BE2C (cell line): Measurements from ENCODE around the gene CLSTN2.

ENCODE experiments used
- DNase-seq: peaks from one replicate; pipeline ENCODE4 v3.0.0-alpha.2; 2020
- H3K27me3 ChIP-seq: fragments of 250-450 bp; sonication (Bioruptor Pico); 2 replicates; pipeline ENCODE4 v1.5.1; 2020; ENCODE audit warnings: mild to moderate bottlenecking
- H3K36me3 ChIP-seq: fragments of 250-450 bp; sonication (Bioruptor Pico); 2 replicates; pipeline ENCODE4 v1.5.1; 2020; ENCODE audit warnings: mild to moderate bottlenecking
- H3K4me1 ChIP-seq: fragments of 250-450 bp; sonication (Bioruptor Pico); 2 replicates; pipeline ENCODE4 v1.5.1; 2020
- H3K4me3 ChIP-seq: 2 replicates; pipeline ENCODE4 v1.5.1; 2011; ENCODE audit warnings: low read depth, low read length
- H3K9me3 ChIP-seq: fragments of 250-450 bp; sonication (Bioruptor Pico); 2 replicates; pipeline ENCODE4 v1.5.1; 2020
- TF ChIP-seq, protein P1 (sequence below): IDR thresholded peaks from 2 replicates; pipeline ENCODE4 v1.5.1; 2012; ENCODE audit warnings: mild to moderate bottlenecking, low read depth, low read length

CLSTN2 gene

DNA sequence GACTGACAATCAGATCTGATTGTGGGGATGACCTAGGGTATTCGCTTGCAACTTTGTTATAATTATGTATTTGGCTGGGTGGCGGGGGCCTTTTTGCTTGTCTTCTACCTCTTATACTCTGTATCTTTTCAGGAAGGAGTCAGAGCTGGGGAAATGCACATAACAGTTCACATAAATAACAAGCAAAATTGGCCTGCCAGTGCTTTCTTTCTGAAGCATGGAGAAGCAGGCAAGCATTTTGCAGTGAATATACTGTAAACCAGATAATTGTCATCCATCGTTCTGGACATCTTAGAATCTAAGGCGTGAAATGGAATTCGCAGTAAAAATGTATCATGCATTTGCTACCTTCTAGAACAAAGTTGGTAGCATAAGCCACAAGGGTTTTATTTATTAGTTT, 227.6 kb downstream of the CLSTN2 start:
- TF ChIP-seq, protein P1, sequence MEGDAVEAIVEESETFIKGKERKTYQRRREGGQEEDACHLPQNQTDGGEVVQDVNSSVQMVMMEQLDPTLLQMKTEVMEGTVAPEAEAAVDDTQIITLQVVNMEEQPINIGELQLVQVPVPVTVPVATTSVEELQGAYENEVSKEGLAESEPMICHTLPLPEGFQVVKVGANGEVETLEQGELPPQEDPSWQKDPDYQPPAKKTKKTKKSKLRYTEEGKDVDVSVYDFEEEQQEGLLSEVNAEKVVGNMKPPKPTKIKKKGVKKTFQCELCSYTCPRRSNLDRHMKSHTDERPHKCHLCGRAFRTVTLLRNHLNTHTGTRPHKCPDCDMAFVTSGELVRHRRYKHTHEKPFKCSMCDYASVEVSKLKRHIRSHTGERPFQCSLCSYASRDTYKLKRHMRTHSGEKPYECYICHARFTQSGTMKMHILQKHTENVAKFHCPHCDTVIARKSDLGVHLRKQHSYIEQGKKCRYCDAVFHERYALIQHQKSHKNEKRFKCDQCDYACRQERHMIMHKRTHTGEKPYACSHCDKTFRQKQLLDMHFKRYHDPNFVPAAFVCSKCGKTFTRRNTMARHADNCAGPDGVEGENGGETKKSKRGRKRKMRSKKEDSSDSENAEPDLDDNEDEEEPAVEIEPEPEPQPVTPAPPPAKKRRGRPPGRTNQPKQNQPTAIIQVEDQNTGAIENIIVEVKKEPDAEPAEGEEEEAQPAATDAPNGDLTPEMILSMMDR: no peak
- H3K36me3 ChIP-seq: no peaks in the 10 kb centered on the region
- H3K9me3 ChIP-seq: no peaks in the 10 kb centered on the region
- H3K4me3 ChIP-seq: no peak overlapping the region
- H3K4me1 ChIP-seq: peaks cover 33% of the 10 kb centered on the region
- no peaks in the 10 kb centered on the region for H3K27me3 ChIP-seq
- no peak for DNase-seq

DNA sequence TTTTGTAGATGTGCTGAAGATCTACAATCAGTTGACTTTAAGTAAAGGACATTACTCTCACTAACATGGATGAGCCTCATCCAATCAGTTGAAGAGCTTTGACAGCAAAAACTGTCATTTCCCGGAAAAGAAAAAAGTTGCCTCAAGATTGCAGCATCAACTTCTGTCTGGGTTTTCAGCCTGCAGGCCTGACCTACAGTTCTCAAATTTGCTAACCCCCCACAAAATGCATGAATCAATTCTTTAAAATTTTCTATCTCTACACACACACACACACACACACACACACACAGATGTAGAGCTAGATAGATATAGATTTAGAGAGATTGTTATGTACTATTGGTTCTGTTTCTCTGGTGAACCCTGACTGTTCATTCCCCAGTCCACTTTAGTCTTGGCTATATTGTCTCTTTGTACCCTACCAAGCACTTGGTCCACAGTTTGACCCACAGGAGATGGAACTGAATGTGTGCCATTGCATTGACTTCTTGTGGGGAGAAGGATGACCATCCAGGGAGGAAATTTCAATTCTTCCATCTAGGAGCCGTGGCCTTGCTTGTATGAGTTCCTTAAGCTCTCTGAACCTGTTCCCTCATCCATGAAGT, 228.3 kb downstream of the CLSTN2 start:
- peaks cover 37% of the 10 kb centered on the region for H3K4me1 ChIP-seq
- H3K9me3 ChIP-seq: no peaks in the 10 kb centered on the region
- no peaks in the 10 kb centered on the region for H3K27me3 ChIP-seq
- no peak overlapping the region for H3K4me3 ChIP-seq
- TF ChIP-seq, protein P1: no peak
- no peaks in the 10 kb centered on the region for H3K36me3 ChIP-seq
- DNase-seq: no peak

DNA sequence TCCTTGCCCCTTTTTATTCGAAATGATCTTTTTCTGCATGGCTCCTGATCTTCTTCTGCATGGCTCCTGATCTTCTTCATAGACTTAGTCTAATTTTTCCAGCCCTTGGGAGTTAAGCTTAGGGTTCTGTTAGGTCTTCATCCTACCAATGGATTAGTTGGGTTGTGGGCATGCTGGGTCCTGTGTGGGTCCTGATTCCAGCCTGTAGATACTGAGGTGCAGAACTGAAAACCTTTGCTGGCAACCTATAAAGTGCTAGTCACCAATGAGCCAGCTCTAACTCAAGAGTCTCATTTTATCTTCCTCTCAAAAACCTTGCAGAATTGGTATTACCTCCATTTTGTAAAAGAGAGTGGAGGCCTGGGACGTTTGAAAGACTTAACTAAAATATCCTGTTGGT, 229.2 kb downstream of the CLSTN2 start:
- Histone ChIP-seq H3K4me1 (peaks cover 37% of the 10 kb centered on the region), H3K9me3 (no peaks in the 10 kb centered on the region), H3K36me3 (no peaks in the 10 kb centered on the region), H3K4me3 (no peak overlapping the region), H3K27me3 (no peaks in the 10 kb centered on the region)
- TF ChIP-seq, protein P1: no peak
- DNase-seq: no peak

DNA sequence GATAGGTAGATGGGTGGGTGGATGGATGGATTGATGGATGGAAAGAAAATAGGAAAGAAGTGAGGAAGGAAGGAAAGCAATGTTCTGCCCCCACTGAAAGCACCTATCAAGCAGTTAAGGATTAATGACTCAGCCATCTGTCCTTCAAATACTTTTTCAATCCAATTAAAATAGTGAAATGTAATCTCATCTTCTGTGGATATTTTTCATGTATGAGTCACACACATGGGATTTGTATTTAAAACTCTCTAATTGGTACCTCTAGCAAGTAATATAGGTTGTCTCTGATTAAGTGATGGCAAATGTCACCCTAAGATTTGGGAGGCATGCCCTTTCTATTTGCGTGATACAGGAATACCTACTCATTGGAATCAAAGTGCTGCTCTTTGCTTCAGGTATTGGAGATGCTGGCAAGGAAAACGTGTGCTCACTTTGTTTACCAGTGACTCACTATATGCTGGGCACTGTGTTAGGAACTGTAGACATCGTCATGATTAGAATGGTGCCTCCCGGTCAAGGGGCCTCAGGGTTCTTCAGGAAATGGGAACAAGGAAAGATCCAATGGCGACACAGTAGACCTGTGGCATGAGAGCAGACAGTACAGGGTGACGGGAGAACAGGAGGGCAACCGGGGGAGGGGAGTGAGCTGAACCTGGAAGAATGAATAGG, 230.1 kb downstream of the CLSTN2 start:
- no peaks in the 10 kb centered on the region for H3K9me3 ChIP-seq
- no peak for DNase-seq
- no peaks in the 10 kb centered on the region for H3K27me3 ChIP-seq
- TF ChIP-seq, protein P1: no peak
- H3K36me3 ChIP-seq: no peaks in the 10 kb centered on the region
- H3K4me3 ChIP-seq: no peak overlapping the region
- H3K4me1 ChIP-seq: peaks cover 37% of the 10 kb centered on the region

DNA sequence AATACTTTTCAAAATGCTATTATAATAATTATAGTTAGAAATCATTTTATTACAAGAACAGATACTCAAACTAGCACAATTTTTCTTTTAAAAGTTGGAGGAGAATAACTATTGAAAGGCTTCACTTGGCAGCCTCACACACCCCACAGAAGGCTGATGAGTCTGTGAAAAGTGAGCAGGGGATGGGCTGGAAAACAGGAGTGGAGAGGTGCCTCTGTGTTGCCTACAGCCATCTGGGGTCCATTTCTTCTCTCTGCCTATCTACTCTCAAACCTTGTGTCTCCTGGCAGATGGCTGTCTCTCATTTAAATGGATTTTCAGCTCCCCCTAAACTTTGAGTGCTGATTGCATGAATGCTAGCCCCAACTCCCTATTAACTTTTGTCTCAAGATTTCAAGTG, 230.8 kb downstream of the CLSTN2 start:
- DNase-seq: no peak
- peaks cover 37% of the 10 kb centered on the region for H3K4me1 ChIP-seq
- no peak overlapping the region for H3K4me3 ChIP-seq
- TF ChIP-seq, protein P1: no peak
- no peaks in the 10 kb centered on the region for H3K36me3 ChIP-seq
- H3K9me3 ChIP-seq: no peaks in the 10 kb centered on the region
- no peaks in the 10 kb centered on the region for H3K27me3 ChIP-seq

DNA sequence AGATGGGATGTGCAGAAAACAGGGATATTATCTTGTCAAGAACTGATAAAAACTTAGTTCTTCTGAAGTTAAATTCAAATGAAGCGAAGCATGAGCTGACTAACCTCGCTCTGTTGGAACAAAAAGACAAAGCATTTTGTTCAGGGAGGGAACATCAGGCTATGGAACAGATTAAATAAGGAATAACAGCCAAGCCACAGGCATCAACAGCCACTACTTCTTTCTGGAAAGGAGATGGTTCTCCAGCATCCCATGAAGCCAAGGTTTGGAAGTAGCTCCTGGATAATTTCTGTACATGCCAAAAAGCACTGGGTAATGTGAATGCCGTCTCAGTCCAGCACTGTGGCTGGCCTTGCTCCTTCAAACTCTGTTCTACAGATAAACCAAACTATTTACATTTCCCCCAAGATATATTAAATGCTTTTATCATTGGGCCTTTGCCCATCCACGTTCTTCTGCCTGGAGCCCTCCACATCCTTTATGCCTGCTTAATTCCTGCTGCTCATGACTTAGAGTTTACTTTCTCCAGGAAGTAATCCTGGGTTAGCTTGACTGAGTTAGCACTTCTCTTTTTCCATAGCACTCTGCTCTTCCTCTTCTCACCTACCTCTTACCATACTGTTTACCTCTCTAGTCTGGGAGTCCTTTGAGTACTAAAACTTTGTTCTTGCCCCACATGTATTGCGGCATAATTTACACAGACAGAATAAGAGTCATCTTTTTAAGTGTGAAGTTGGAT, 232.0 kb downstream of the CLSTN2 start:
- no peaks in the 10 kb centered on the region for H3K27me3 ChIP-seq
- H3K36me3 ChIP-seq: no peaks in the 10 kb centered on the region
- peaks cover 36% of the 10 kb centered on the region for H3K4me1 ChIP-seq
- no peaks in the 10 kb centered on the region for H3K9me3 ChIP-seq
- H3K4me3 ChIP-seq: no peak overlapping the region
- no peak for DNase-seq
- TF ChIP-seq, protein P1: no peak
